Stimulated activated CD4-positive, alpha-beta T cell treated with anti-CD3 and anti-CD28 coated beads, Interleukin-2, amount 100 ng/mL, for 48 hours (primary cell): ENCODE results near the gene DPP9.
"Not testable (repeated sequence)": the region's sequence is repeated elsewhere in the genome, so short reads cannot be mapped to it uniquely, and the experiment has no call there.

Source experiments
- DNase-seq, 2 donors: peaks; one replicate each; pipeline ENCODE4 v3.0.0-alpha.2; 2020

The DPP9 gene

GRCh38 chr19:4723595-4724514, at the start of gene DPP9:
DPP9 (minus strand) TSS chr19:4723842; CDS start chr19:4719906, 3,936 bp downstream.
- DNase-seq = peak; percentile 97

DNA sequence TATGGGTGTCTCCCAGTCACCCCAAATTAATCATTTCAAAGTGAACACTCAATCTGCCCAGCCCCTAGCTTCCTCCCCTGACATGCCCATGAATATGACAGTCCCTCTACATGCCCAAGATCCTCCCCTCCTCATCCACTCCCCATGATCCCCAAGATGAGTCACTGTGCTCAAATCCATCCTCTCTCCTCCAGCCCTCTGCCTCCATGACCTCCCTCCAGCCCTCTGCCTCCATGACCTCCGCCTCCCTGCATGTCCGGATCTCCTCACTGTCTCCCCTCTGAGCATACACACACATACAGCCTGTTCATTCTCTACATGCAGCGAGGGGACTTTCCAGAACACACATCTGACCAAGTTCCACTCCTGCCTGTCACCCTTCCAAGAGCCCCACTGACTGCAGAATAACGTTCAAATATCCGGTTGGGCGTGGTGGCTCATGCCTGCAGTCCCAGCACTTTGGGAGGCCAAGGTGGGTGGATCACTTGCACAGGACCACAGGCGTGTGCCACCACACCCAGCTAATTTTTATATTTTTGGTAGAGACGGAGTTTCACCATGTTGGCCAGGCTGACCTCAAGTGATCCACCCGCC, 49.5 kb upstream of the DPP9 start:
- no peak for DNase-seq

DNA sequence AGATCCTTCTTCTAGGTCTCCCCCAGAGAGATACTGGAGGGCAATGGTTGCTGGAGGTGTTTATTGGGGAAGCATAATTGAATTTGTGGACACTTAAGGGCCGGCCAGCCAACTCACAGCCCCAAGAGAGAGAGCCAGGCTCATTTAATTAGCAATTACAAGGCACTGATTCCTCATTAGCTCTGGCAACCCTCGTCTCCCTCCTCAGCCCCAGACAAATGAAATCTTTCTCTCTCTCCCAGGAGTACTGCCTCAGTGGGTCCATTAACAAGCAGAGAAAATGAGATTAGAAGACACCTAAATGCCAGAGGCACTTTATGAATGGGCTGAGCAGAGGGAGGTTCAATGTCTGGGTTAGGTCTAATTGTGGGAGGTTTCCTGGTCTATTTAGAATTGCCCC, 48.9 kb upstream of the DPP9 start:
- DNase-seq = no peak

DNA sequence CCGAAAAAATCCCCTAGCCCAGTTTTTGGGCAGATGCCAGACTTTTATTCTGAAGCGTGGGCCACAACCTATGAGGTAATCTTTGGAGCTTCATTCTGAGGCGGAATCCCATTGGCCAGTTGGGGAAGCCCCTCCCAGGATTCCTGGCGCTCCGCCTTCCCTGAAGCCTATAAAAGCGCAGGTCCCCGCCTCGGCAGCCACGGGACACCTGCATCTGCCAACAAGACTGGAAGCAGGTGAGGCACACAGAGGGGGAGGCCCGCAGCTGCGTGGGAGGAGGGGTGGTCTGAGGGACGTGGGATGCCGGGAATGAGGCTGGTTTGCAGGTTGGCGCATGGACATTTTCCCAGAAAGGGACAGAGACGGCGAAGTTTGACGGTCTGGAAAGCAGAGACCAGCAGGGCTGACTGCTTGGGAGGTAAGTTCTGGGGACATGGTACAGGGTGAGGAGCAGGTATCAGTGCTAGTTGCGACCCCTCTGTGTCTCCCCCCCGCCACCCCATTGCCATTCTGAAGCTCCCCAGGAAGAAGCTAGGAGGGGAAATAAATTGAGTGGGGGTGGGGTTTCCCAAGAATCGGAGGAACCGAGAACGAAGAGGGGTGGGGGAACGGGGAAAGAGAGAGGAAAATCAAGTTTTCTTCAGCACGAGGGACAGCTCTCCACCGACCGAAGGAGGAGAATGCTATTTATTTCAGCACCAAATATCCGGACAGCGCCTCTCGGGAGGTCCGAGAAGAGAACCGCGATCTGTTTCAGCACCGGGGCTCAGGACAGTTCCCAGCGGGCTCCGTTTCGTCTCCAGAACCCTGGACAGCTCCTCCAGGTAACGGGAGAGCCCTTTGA, 45.5 kb upstream of the DPP9 start:
- peak; percentile 79 to 86 for DNase-seq

DNA sequence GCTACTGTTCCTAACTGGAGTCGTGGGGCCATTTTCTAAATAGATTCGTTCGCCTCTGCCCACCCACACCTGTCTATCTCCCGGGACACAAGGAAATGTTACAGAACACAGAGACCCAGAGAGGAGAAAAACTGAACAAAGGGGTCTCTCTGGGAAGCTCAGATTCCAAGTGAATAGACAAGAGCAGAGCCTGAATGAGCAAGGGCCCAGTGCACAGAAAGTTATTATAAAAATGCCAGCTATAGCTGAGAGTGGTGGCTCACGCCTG, 40.7 kb upstream of the DPP9 start:
- no peak for DNase-seq

DNA sequence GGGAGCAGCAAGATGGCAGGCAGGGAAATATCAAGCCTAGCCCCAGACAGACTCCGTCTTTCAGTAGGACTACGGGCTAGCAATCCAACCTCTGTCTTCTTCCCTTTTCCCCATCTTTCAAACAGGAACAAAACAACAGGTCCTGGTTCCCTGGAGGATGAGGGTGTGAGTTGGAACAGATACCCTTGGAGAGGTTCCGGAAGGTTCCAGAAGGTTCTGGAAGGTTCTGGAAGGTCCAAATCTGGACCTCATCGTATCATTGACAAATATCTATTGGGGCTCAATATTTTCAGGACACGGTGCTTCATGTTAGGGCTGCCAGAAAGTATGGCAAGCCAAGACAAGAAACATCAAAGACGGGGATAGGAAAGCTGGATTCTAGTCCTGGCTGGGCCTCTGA, 39.4 kb upstream of the DPP9 start:
- no peak for DNase-seq

- no peak for DNase-seq
These were observed 36.6 kb upstream of the DPP9 start for GRCh38 chr19:4760285-4760650.

- peak; percentile 54 to 66 for DNase-seq
These were observed 36.0 kb upstream of the DPP9 start for GRCh38 chr19:4759388-4760284.

- DNase-seq = no peak
These were observed 35.0 kb upstream of the DPP9 start for GRCh38 chr19:4758659-4759058.

GRCh38 chr19:4758082-4758481, 34.4 kb upstream of the DPP9 start:
- DNase-seq = no peak

GRCh38 chr19:4755459-4755858, 31.8 kb upstream of the DPP9 start:
- DNase-seq = no peak

DNA sequence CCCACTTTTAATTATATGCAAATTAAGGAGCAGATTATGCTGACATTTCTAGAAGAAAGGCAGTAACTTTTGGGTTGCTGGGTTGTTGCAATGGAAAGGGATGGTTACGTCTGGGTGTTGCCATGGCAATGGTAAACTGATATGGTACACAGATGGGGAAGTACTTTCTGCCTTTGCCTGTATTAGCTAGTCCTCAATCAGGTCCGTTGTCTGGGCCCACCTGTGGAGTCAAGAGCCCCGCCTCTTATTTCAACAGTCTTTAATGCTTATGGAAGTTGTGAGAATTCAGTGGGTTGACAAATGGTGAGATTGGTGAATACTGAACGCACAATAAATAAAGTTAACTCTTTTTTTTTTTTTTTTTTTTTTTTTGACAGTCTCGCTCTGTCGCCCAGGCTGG, 30.6 kb upstream of the DPP9 start:
- no peak for DNase-seq

- no peak for DNase-seq
These were observed 26.4 kb upstream of the DPP9 start for GRCh38 chr19:4749870-4750590.

GRCh38 chr19:4748589-4748988, 24.9 kb upstream of the DPP9 start:
- DNase-seq = no peak

DNA sequence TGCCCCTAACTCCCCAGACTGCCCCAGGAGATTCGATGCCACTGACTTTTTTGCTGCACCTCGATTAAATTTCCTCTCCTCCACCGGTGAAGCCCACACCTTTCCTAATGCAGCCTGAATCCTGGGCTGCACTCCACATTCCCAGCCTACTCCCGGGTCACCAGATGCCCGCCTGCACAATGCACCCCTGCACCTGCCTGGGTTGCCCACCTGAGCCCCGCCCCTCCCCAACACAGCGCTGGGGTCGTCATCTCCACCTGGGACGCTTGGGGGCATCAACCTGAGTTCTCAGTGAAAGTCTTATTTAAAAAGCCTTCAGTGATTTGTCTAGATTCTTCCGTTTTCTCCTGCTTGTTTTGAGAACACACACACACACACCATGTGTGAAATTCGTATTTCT, 24.5 kb upstream of the DPP9 start:
- no peak for DNase-seq

GRCh38 chr19:4745986-4746385, 22.3 kb upstream of the DPP9 start:
- DNase-seq = no peak

DNA sequence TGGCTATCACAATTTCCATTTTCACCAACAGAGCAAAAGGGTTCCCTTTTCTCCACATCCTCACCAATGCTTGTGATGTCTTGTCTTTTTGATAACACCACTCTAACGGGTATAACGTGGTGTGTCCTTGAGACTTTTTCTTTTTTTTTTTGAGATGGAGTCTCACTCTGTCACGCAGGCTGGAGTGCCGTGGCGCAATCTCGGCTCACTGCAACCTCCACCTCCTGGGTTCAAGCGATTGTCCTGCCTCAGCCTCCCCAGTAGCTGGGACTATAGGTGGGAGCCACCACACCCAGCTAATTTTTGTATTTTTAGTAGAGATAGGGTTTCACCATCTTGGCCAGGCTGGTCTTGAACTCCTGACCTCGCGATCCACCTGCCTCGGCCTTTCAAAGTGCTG, 21.5 kb upstream of the DPP9 start:
- DNase-seq = not testable (repeated sequence)

- no peak for DNase-seq
These were observed 21.0 kb upstream of the DPP9 start for GRCh38 chr19:4744451-4745174.

- DNase-seq = no peak
These were observed 19.3 kb upstream of the DPP9 start for GRCh38 chr19:4742723-4743646.

- DNase-seq = no peak
These were observed 16.4 kb upstream of the DPP9 start for GRCh38 chr19:4740092-4740491.
